Stomach (tissue), 9 donors: ENCODE results near the gene PIK3R6. TPM values are rescaled to one million over a fixed set of nuclear protein-coding genes. Genes with fewer than 3 reads are reported as not detected.

Experiments
- DNase-seq, 2 donors: peaks; one replicate each; pipeline versions ENCODE4 v3.0.0 to v3.0.0-alpha.2; 2013 to 2019
- H3K27ac ChIP-seq, 5 donors: fragments of 200-600 bp in 4 of 5; sonication (generic) in 4 of 5; one replicate each; pipeline ENCODE4 v1.5.1; 2013 to 2019; ENCODE audit warnings: mild to moderate bottlenecking in 1 of 5, moderate library complexity in 1 of 5
- H3K27me3 ChIP-seq, 3 donors: fragments of 200-600 bp; sonication (generic); one replicate each; pipeline ENCODE4 v1.5.1; 2017 to 2019; ENCODE audit warnings: mixed run types in 1 of 3
- H3K36me3 ChIP-seq, 4 donors: fragments of 200-600 bp; sonication (generic); 1 replicate in 3 of 4; 2 replicates in 1 of 4; pipeline ENCODE4 v1.5.1; 2016 to 2019
- H3K4me1 ChIP-seq, 4 donors: fragments of 200-600 bp; sonication (generic); one replicate each; pipeline ENCODE4 v1.5.1; 2016 to 2019
- H3K4me3 ChIP-seq, 4 donors: fragments of 200-600 bp; sonication (generic) in 3 of 4; one replicate each; pipeline ENCODE4 v1.5.1; 2016 to 2019; ENCODE audit warnings: mild to moderate bottlenecking in 1 of 4
- H3K9me3 ChIP-seq, 4 donors: fragments of 200-600 bp; sonication (generic); one replicate each; pipeline ENCODE4 v1.5.1; 2016 to 2019
- CTCF ChIP-seq, 7 experiments: fragments of 450-650 bp in 4 of 7; fragments of 200-600 bp in 3 of 7; sonication (generic) in 3 of 7; IDR thresholded peaks; one replicate each; pipeline ENCODE4 v1.5.1; 2016 to 2019; ENCODE audit warnings: antibody characterized with exemption in 7 of 7, control low read depth in 2 of 7, mild to moderate bottlenecking in 1 of 7
- EP300 ChIP-seq: sonication (generic); formaldehyde crosslinking; IDR thresholded peaks from one replicate; pipeline ENCODE4 v1.6.1; 2017; ENCODE audit warnings: antibody characterized with exemption
- POLR2A ChIP-seq, 4 donors: fragments of 450-650 bp; IDR thresholded peaks; one replicate each; pipeline ENCODE4 v1.6.1; 2016; ENCODE audit warnings: antibody characterized with exemption in 4 of 4, control low read depth in 2 of 4, mild to moderate bottlenecking in 1 of 4, moderate library complexity in 1 of 4
- POLR2AphosphoS5 ChIP-seq, 3 donors: sonication (generic); formaldehyde crosslinking; IDR thresholded peaks; one replicate each; pipeline ENCODE4 v1.6.1; 2016; ENCODE audit warnings: antibody characterized with exemption in 3 of 3
- WGBS, 5 donors: extraction: QIAGEN DNeasy Blood & Tissue Kit in 3 of 5; methylation state at CpG; one replicate each; pipeline versions ENCODE4 v1.1.5 to v1.1.7; 2013 to 2018; 5-methylcytosine and 5-hydroxymethylcytosine counted together
- intact Hi-C: fragments of 100-400 bp; cut with DNase I; formaldehyde crosslinking; loops from one replicate; pipeline ENCODE4 v1.15.1; 2023; ENCODE audit warnings: low total_unique reads
- polyA plus RNA-seq, 3 donors: library from polyadenylated mRNA; stranded (reverse); fragments of 200-250 nt; gene quantifications; one replicate each; pipeline ENCODE4 v1.2.3, GENCODE V29; 2013
- total RNA-seq, 5 donors: library from RNA; depleted of rRNA; stranded (reverse); fragments of >200 nt; gene quantifications; one replicate each; pipeline versions ENCODE4 v1.1.0 to v1.2.3, GENCODE V29; 2014 to 2016
- donor health status: healthy with polysubstance abuse.
- donor health status: Bipolar disorder and iron deficiency.
- donor health status: healthy.

The PIK3R6 gene
- total and polyA plus RNA-seq, 8 donors, result under 0.01 to 4.3 (median 0.37) TPM; not detected in 1

GRCh38 chr17:8798176-8798845 is 69.2 kb downstream of the PIK3R6 start:
- no peak for TF ChIP-seq POLR2A (IDR thresholded peaks at IDR 0.05)
- no peak for TF ChIP-seq CTCF (IDR thresholded peaks at IDR 0.05)
- TF ChIP-seq EP300, result no peak
- no peak for TF ChIP-seq POLR2AphosphoS5 (IDR thresholded peaks at IDR 0.05)
- Histone ChIP-seq H3K9me3 (no peaks in the 10 kb centered on the region), H3K27ac (peak overlapping the region; percentile 64 to 81 (median 80)), H3K4me3 (peak overlapping the region; percentile 36 to 55 (median 49)), H3K4me1 (peaks cover 0 to 16% (median 9%) of the 10 kb centered on the region in 4 donors), H3K27me3 (peaks cover 0 to 18% (median 7%) of the 10 kb centered on the region in 3 donors), H3K36me3 (no peaks in the 10 kb centered on the region)
- DNase-seq, result no peak
- intact Hi-C loops, result no loop called here
- 63 to 82% (median 65%) methylated on average over 10 to 23 of the region's 23 CpGs for WGBS, 5 donors

DNA sequence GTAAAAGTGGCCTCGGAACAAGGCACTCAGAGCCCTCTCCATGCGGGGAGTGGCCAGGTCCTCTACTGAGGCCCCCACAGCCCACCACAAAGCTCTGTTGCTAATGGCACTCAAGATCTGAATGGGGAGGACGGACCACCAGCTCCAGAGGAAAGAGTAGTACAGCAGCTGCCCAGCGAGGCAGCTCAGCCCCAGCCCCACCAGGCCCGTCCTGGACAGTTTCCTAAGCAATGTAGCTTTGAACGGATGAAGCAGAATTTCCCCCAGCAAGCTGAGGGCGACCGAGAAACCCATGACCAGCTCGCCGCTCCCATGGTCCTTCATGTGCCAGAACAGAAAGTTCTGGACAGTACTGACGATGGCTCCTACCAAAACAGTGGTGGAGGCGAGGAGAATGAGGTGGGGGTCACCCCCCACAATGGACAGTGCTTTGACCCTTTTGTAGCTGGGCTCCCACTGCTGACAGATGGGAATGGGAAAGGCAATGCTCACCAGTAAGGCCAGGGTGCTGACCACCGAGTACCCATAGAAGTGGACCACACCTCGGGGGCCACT is 69.8 kb downstream of the PIK3R6 start:
- no peak for DNase-seq
- H3K36me3 ChIP-seq, result no peaks in the 10 kb centered on the region
- intact Hi-C loops, result no loop called here
- 83 to 93% (median 87%) methylated on average over 11 to 14 of the region's 14 CpGs for WGBS, 5 donors
- H3K27me3 ChIP-seq, result peaks cover 0 to 15% (median 7%) of the 10 kb centered on the region in 3 donors
- peaks cover 0 to 16% (median 9%) of the 10 kb centered on the region in 4 donors for H3K4me1 ChIP-seq
- H3K9me3 ChIP-seq, result no peaks in the 10 kb centered on the region
- no peak overlapping the region for H3K27ac ChIP-seq
- no peak overlapping the region for H3K4me3 ChIP-seq
- TF ChIP-seq CTCF (IDR thresholded peaks at IDR 0.05) (no peak), POLR2AphosphoS5 (IDR thresholded peaks at IDR 0.05) (no peak), EP300 (no peak), POLR2A (IDR thresholded peaks at IDR 0.05) (no peak)

DNA sequence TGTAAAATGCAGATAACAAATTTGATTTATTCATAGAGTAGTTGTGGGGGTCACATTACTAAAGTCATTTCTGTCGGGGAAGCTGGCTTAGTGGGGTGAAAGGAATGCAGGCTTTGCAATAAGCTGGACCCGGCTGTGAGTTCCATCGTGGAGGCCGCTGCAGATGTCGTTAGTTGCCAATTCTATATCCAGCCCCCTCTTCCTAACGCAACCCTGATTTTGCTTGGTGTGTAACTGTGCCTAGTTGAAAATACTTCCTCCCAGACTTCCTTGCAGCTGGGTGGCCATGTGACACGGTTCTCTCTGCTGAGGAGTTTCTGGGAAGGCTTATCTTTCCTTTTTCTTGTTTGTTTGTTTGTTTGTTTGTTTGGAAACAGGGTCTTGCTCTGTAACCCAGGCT is 72.8 kb downstream of the PIK3R6 start:
- DNase-seq, result no peak
- Histone ChIP-seq H3K4me3 (no peak overlapping the region), H3K9me3 (peaks cover 0 to 12% (median 9%) of the 10 kb centered on the region in 4 donors), H3K4me1 (peaks cover 0 to 16% (median 13%) of the 10 kb centered on the region in 4 donors), H3K36me3 (no peaks in the 10 kb centered on the region), H3K27ac (peak overlapping the region in 2 of 5 donors; percentile 4 to 12), H3K27me3 (peaks cover 0 to 13% (median 7%) of the 10 kb centered on the region in 3 donors)
- 50 to 75% (median 70%) methylated on average over 7 of the region's 7 CpGs for WGBS, 5 donors
- intact Hi-C loops, result no loop called here
- TF ChIP-seq CTCF (IDR thresholded peaks at IDR 0.05) (no peak), POLR2AphosphoS5 (IDR thresholded peaks at IDR 0.05) (no peak), EP300 (no peak), POLR2A (IDR thresholded peaks at IDR 0.05) (no peak)

- no peak for TF ChIP-seq CTCF (IDR thresholded peaks at IDR 0.05)
- no peak for TF ChIP-seq POLR2A (IDR thresholded peaks at IDR 0.05)
- TF ChIP-seq POLR2AphosphoS5 (IDR thresholded peaks at IDR 0.05), result no peak
- TF ChIP-seq EP300, result no peak
- peaks cover 0 to 12% (median 9%) of the 10 kb centered on the region in 4 donors for H3K9me3 ChIP-seq
- peaks cover 0 to 23% (median 11%) of the 10 kb centered on the region in 4 donors for H3K4me1 ChIP-seq
- H3K27me3 ChIP-seq, result peaks cover 0 to 3% (median 0%) of the 10 kb centered on the region in 3 donors
- intact Hi-C loops, result no loop called here
- WGBS, 5 donors, result 50 to 71% (median 60%) methylated on average over 2 of the region's 2 CpGs
- H3K27ac ChIP-seq, result peak overlapping the region in 1 of 5 donors; percentile 4
- DNase-seq, result no peak
- H3K4me3 ChIP-seq, result no peak overlapping the region
- H3K36me3 ChIP-seq, result no peaks in the 10 kb centered on the region
Measured at GRCh38 chr17:8793649-8794048, 73.8 kb downstream of the PIK3R6 start.
